Left lung (tissue), 10 donors: Measurements from ENCODE around the gene PFN1. TPM values are rescaled to one million over a fixed set of nuclear protein-coding genes. Genes with fewer than 3 reads are reported as not detected.
A peak's percentile ranks its signal among the peaks of the same experiment; 100 is the strongest.

ENCODE experiments used
- ATAC-seq: fragments of 200-7000 bp; cut with Tn5 transposase; one replicate; pipeline ENCODE4 v1.9.1; 2020; ENCODE audit warnings: moderate library complexity
- DNase-seq, 4 donors: peaks; one replicate each; pipeline ENCODE4 v3.0.0-alpha.2; 2013 to 2020
- H3K27ac ChIP-seq, 2 donors: fragments of 200-600 bp; sonication (generic) in 1 of 2; one replicate each; pipeline versions ENCODE4 v1.5.0 to v1.8.0; 2020 to 2021
- H3K27me3 ChIP-seq, 2 donors: fragments of 200-600 bp; sonication (generic) in 1 of 2; one replicate each; pipeline versions ENCODE4 v1.5.0 to v1.8.0; 2020 to 2021
- H3K36me3 ChIP-seq, 2 donors: fragments of 200-600 bp; sonication (generic) in 1 of 2; one replicate each; pipeline versions ENCODE4 v1.5.0 to v1.8.0; 2020 to 2021
- H3K4me1 ChIP-seq, 2 donors: fragments of 200-600 bp; one replicate each; pipeline ENCODE4 v1.8.0; 2021
- H3K4me3 ChIP-seq, 2 donors: fragments of 200-600 bp; sonication (generic) in 1 of 2; one replicate each; pipeline versions ENCODE4 v1.5.0 to v1.8.0; 2020 to 2021; ENCODE audit warnings: mild to moderate bottlenecking in 1 of 2
- H3K9me3 ChIP-seq, 2 donors: fragments of 200-600 bp; sonication (generic) in 1 of 2; one replicate each; pipeline versions ENCODE4 v1.5.0 to v1.8.0; 2020 to 2021
- CTCF ChIP-seq, 2 donors: fragments of 200-600 bp; sonication (generic) in 1 of 2; IDR thresholded peaks; one replicate each; pipeline versions ENCODE4 v1.5.0 to v1.8.0; 2021; ENCODE audit warnings: antibody characterized with exemption in 2 of 2
- intact Hi-C, 2 donors: fragments of 100-400 bp; cut with DNase I; formaldehyde crosslinking; loops; one replicate each; pipeline versions ENCODE4 v1.11.2 to v1.14.2; 2022
- polyA plus RNA-seq, 6 donors: library from polyadenylated mRNA; unstranded; fragments of 120-200 nt; gene quantifications; one replicate each; pipeline ENCODE4 v1.2.1, GENCODE V29; 2013; ENCODE audit not compliant: insufficient read length in 6 of 6
- total RNA-seq, 2 donors: library from RNA; stranded (reverse); fragmentation: NEBNext Ultra II Directional; extraction: Animal tissue kit (Norgen Biotek cat#: 25700); gene quantifications; one replicate each; pipeline ENCODE4 v1.2.1, GENCODE V29; 2021
- donor health status: DM: no; HTN: yes; CAD: no.
- donor health status: DM: no; HTN: no; CAD: no.

Gene PFN1
- total and polyA plus RNA-seq, 8 donors, result 337 to 987 (median 430) TPM

- H3K4me3 ChIP-seq, result peak overlapping the region; percentile 48 to 67
- intact Hi-C loops, result no loop called here
- ATAC-seq, result no peak
These were observed 20.8 kb upstream of the PFN1 start for GRCh38 chr17:4969047-4969550.

GRCh38 chr17:4968486-4969046, 20.2 kb upstream of the PFN1 start:
- H3K27me3 ChIP-seq, result no peaks in the 10 kb centered on the region
- no peak for DNase-seq
- peaks cover 0 to 51% of the 10 kb centered on the region in 2 donors for H3K36me3 ChIP-seq
- TF ChIP-seq CTCF (IDR thresholded peaks at IDR 0.05), result no peak
- peak overlapping the region; percentile 93 to 94 for H3K27ac ChIP-seq
- H3K4me1 ChIP-seq, result peaks cover 17 to 57% of the 10 kb centered on the region in 2 donors
- H3K4me3 ChIP-seq, result peak overlapping the region; percentile 48 to 67
- intact Hi-C loops, result no loop called here
- H3K9me3 ChIP-seq, result no peaks in the 10 kb centered on the region
- ATAC-seq, result no peak

More at GRCh38 chr17:4969047-4969550, 20.8 kb upstream of the PFN1 start:
- H3K27ac ChIP-seq, result peak overlapping the region; percentile 93 to 94
- DNase-seq, result no peak
- no peaks in the 10 kb centered on the region for H3K27me3 ChIP-seq
- H3K36me3 ChIP-seq, result peaks cover 0 to 56% of the 10 kb centered on the region in 2 donors
- H3K9me3 ChIP-seq, result no peaks in the 10 kb centered on the region
- H3K4me1 ChIP-seq, result peaks cover 17 to 57% of the 10 kb centered on the region in 2 donors
- TF ChIP-seq CTCF (IDR thresholded peaks at IDR 0.05), result no peak

- H3K4me3 ChIP-seq, result peak within 1 kb of the TSS; percentile 63 to 67
- peaks cover 0 to 43% of the 10 kb centered on the region in 2 donors for H3K36me3 ChIP-seq
- H3K27me3 ChIP-seq, result no peaks in the 10 kb centered on the region
- DNase-seq, result peak; percentile 95 to 100 (median 98)
- H3K4me1 ChIP-seq, result peaks cover 17 to 52% of the 10 kb centered on the region in 2 donors
- peak; percentile 82 for ATAC-seq
- peak within 1 kb of the TSS; percentile 94 to 97 for H3K27ac ChIP-seq
- H3K9me3 ChIP-seq, result no peaks in the 10 kb centered on the region
- intact Hi-C loops, result no loop called here
- no peak for TF ChIP-seq CTCF (IDR thresholded peaks at IDR 0.05)
These were observed 19.5 kb upstream of the PFN1 start, which contains the start of gene SPAG7 for GRCh38 chr17:4967539-4968485. Gene SPAG7 (minus strand): TSS chr17:4967817. CDS start chr17:4967804, 13 bp downstream.

- intact Hi-C loops, result no loop called here
- ATAC-seq, result peak; percentile 87
These were observed 18.7 kb upstream of the PFN1 start for GRCh38 chr17:4966844-4967538.

More at GRCh38 chr17:4966844-4967538, 18.7 kb upstream of the PFN1 start:
- Histone ChIP-seq H3K36me3 (peaks cover 0 to 35% of the 10 kb centered on the region in 2 donors), H3K4me1 (peaks cover 17 to 46% of the 10 kb centered on the region in 2 donors), H3K9me3 (no peaks in the 10 kb centered on the region), H3K27ac (peak overlapping the region; percentile 94 to 97), H3K4me3 (peak overlapping the region; percentile 63 to 67), H3K27me3 (no peaks in the 10 kb centered on the region)
- no peak for TF ChIP-seq CTCF (IDR thresholded peaks at IDR 0.05)
- DNase-seq, result peak; percentile 94 to 100 (median 99)
